Hepatocyte (in vitro differentiated cells): ENCODE measurements around the gene WNT7A.

Experiments
- CTCF ChIP-seq: fragments of 200-600 bp; sonication (generic); IDR thresholded peaks from 2 replicates; pipeline ENCODE4 v1.5.1; 2016; ENCODE audit warnings: antibody characterized with exemption, mild to moderate bottlenecking; ENCODE audit not compliant: poor library complexity
- EZH2 ChIP-seq: fragments of 200-600 bp; sonication (generic); IDR thresholded peaks from 2 replicates; pipeline ENCODE4 v1.6.1; 2016; ENCODE audit warnings: antibody characterized with exemption, mild to moderate bottlenecking, borderline replicate concordance

- TF ChIP-seq CTCF (no peak), EZH2 (no peak)
These were observed 3.3 kb downstream of the WNT7A start for GRCh38 chr3:13876451-13877100.
